Nephron progenitor cell (in vitro differentiated cells): ENCODE data around the gene TSTD1.

ENCODE experiments used
- DNase-seq: peaks from one replicate; pipeline ENCODE4 v3.0.0; 2021
- H3K27ac Mint-ChIP-seq: 2 replicates; pipeline ENCODE4 v1.8.0; 2021; ENCODE audit warnings: mild to moderate bottlenecking, moderate library complexity, mixed read lengths
- H3K27me3 Mint-ChIP-seq: 2 replicates; pipeline ENCODE4 v1.8.0; 2021; ENCODE audit warnings: mild to moderate bottlenecking, low read depth, mixed read lengths; ENCODE audit not compliant: poor library complexity
- H3K36me3 Mint-ChIP-seq: 2 replicates; pipeline ENCODE4 v1.8.0; 2021; ENCODE audit warnings: low read depth, mixed read lengths
- H3K4me1 Mint-ChIP-seq: 2 replicates; pipeline ENCODE4 v1.8.0; 2021; ENCODE audit warnings: mixed read lengths
- H3K4me3 Mint-ChIP-seq: 2 replicates; pipeline ENCODE4 v1.8.0; 2021; ENCODE audit warnings: mild to moderate bottlenecking, moderate library complexity, mixed read lengths
- H3K9me3 Mint-ChIP-seq: 2 replicates; pipeline ENCODE4 v1.8.0; 2021; ENCODE audit warnings: mild to moderate bottlenecking, moderate library complexity, mixed read lengths
- TF ChIP-seq, protein P1 (sequence below): fragments of 200-600 bp; sonication (generic); IDR thresholded peaks from 2 replicates; pipeline ENCODE4 v1.5.0; 2021; ENCODE audit warnings: antibody characterized with exemption

Gene TSTD1

DNA sequence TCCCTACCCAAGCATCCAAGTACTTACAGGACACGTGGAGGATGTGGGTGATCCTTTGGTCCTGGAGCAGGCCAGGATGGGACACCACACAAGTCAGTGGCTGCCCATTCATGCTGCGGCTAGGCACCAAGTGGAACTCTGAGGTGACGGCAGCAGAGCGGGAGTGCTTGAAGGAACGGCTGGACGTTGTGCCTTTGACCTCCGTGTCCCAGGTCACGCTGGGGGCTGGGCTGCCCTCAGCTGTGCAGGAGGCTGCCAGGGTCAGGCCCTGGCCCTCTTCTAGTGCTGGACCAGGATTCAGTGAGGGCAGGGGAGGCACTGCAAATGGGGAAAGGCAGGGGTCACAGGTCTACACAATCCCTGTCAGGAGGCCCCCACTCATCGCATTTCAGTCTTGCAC lies 38.7 kb upstream of the TSTD1 start:
- Mint-ChIP-seq H3K9me3 (no peaks in the 10 kb centered on the region), H3K27me3 (peaks cover 9% of the 10 kb centered on the region), H3K36me3 (no peaks in the 10 kb centered on the region), H3K27ac (no peak overlapping the region), H3K4me3 (no peak overlapping the region), H3K4me1 (peaks cover 28% of the 10 kb centered on the region)
- DNase-seq = no peak
- TF ChIP-seq, protein P1, sequence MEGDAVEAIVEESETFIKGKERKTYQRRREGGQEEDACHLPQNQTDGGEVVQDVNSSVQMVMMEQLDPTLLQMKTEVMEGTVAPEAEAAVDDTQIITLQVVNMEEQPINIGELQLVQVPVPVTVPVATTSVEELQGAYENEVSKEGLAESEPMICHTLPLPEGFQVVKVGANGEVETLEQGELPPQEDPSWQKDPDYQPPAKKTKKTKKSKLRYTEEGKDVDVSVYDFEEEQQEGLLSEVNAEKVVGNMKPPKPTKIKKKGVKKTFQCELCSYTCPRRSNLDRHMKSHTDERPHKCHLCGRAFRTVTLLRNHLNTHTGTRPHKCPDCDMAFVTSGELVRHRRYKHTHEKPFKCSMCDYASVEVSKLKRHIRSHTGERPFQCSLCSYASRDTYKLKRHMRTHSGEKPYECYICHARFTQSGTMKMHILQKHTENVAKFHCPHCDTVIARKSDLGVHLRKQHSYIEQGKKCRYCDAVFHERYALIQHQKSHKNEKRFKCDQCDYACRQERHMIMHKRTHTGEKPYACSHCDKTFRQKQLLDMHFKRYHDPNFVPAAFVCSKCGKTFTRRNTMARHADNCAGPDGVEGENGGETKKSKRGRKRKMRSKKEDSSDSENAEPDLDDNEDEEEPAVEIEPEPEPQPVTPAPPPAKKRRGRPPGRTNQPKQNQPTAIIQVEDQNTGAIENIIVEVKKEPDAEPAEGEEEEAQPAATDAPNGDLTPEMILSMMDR = no peak

DNA sequence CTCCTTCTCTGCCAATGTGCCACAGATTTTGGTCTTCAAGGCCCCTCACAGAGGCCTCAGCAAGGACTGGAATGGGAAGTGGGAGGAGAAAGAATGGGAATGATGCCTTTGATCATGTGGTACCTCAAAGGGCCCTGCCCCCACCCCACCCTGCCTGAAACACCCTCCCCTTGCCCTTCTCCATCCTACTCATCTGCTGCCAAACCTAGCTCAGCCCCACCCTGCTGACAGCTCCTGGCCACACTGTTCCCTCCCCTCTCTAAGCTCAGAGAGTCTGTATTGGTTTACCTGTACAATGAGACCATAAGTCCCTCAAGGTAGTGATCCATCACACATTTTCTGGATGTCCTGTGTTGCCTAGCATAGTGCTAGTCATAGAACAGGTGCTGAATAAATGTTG lies 37.6 kb upstream of the TSTD1 start:
- Mint-ChIP-seq H3K4me3 (no peak overlapping the region), H3K36me3 (no peaks in the 10 kb centered on the region), H3K27ac (no peak overlapping the region), H3K4me1 (peaks cover 33% of the 10 kb centered on the region), H3K27me3 (peaks cover 9% of the 10 kb centered on the region), H3K9me3 (no peaks in the 10 kb centered on the region)
- TF ChIP-seq, protein P1 = no peak
- no peak for DNase-seq

DNA sequence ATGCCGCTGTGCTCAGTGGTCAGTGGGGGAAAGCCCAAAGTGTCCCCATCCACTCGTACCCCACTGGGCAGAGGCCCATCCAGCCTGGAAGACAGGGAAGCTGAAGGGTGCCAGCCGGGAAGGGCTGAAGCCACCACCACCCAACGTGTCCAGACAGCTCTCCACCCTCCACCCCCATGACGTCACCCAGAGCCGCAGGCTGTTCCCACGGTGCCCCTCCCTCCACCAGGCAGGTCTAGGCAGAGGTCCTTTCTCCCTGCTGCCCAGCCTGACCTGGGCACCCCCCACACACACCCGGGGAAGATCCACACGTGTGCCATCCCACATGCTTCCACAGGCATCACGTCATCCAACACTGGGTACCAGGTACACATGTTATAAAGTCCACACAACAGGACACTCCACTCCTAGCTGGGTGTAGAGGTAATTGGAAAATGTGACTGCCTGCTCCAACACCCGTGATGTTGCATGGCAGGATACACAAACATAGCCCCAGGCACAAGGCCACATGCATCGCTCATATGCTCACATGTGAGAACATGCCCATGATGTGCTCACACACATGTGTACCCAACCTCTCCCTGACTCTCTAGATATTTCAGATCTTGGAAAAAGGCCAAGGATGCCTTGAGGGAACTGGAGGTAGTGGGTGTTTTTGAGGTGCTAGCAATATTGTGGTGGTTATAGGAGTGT lies 36.1 kb upstream of the TSTD1 start:
- TF ChIP-seq, protein P1 = no peak
- peaks cover 24% of the 10 kb centered on the region for H3K4me1 Mint-ChIP-seq
- no peaks in the 10 kb centered on the region for H3K36me3 Mint-ChIP-seq
- H3K4me3 Mint-ChIP-seq = no peak overlapping the region
- H3K27me3 Mint-ChIP-seq = peaks cover 9% of the 10 kb centered on the region
- no peak for DNase-seq
- no peaks in the 10 kb centered on the region for H3K9me3 Mint-ChIP-seq
- peak overlapping the region; percentile 60 for H3K27ac Mint-ChIP-seq

DNA sequence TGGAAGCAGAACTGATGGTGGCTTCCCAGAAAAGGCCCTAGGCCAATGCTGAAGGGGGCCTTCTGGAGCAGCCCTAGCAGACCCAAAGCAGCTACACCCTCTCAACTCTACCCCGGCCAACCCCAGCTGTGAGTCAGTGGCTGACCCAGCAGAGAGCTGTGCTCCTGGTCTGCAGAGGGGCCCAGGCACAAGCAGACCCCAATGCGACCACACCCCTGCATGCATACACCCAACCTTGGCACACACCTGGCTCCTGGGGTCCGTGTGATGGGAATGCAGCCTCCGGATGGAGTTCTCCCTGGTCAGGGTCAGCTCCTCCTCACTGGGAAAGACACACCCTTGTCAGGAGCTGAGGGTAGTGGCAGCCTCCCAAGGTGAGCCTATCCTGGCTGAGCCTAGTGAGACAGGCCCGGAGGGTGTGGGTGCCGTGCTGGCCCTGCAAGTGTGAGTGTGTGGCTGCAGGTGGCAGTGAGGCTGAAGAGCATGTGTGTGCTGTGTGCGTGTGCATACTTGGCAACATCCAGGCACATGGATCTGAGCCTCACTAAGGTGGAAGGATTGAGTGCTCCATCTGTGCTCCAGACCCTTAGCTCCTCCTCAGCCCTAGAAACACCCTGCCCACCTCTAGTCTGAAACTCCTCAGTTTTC lies 34.8 kb upstream of the TSTD1 start:
- H3K27ac Mint-ChIP-seq = no peak overlapping the region

DNA sequence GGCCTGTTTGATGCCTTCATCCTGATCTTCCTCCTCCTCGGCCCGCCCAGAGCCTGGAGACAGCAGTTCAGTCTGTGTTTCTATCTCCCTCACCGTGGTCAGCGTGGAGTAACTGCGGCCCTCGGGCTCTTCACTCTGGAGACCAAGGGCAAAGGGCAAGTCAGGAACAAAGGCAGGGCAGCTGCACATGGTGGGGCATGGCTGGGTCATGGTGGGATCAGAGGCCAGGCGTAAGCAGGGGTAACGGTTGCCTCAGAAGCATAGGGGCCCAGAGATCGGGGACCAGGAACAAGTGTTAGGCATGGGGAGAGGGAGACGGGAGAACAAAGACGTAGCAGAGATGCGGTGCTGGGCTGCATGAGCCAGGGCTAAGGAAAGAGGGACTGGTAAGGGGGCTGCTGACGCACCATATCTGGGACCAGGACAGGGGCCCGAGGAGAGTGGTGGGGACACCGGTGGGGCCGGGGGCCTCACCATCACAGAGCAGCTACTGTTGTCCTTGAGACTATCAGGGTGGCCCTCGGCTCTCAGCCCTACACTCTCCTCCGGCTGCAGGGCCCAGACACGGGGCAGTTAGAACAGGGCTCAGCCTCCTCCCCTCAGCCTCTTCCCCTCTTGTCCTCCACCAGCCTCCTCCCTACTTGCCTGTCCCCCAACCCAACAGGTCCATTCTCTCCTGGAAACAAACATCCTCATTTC lies 34.1 kb upstream of the TSTD1 start:
- TF ChIP-seq, protein P1 = no peak
- Mint-ChIP-seq H3K27ac (no peak overlapping the region), H3K4me1 (peaks cover 34% of the 10 kb centered on the region), H3K36me3 (no peaks in the 10 kb centered on the region), H3K4me3 (no peak overlapping the region), H3K27me3 (peaks cover 10% of the 10 kb centered on the region), H3K9me3 (no peaks in the 10 kb centered on the region)
- DNase-seq = no peak

More for the DNA sequence above, 34.8 kb upstream of the TSTD1 start:
- Mint-ChIP-seq H3K9me3 (no peaks in the 10 kb centered on the region), H3K36me3 (no peaks in the 10 kb centered on the region), H3K4me1 (peaks cover 31% of the 10 kb centered on the region), H3K4me3 (no peak overlapping the region), H3K27me3 (peaks cover 9% of the 10 kb centered on the region)
- no peak for DNase-seq
- TF ChIP-seq, protein P1 = no peak
